A549 treated with AZD9567 at 1 μM for 4 hours (cell line): ENCODE measurements around the gene SLC38A2. TPM values are rescaled to one million over a fixed set of nuclear protein-coding genes. Genes with fewer than 3 reads are reported as not detected.

ENCODE experiments used
- total RNA-seq: library from RNA; stranded (reverse); fragments of 200-300 nt; extraction: Qiagen RNA extraction; gene quantifications from 5 replicates; pipeline ENCODE4 v1.2.3, GENCODE V29; 2022; ENCODE audit not compliant: insufficient read depth

Gene SLC38A2
- 89.5 to 121 TPM (median 118 TPM) in 5 replicates for total RNA-seq

GRCh38 chr12:46372544-46373300, at the start of gene SLC38A2:
Gene SLC38A2 (minus strand): TSS chr12:46372773. CDS start chr12:46371293, 1,480 bp downstream.

Other genes starting within 250 kb of the SLC38A2 start
- gene SLC38A1, start 103.7 kb downstream of the SLC38A2 start, total RNA-seq, result 63.4 to 85.5 TPM (median 76.6 TPM) in 5 replicates